ENCODE results near the gene PUSL1.

The PUSL1 gene

GRCh38 chr1:1335792-1336248 lies 27.4 kb downstream of the PUSL1 start:
- Histone ChIP-seq H3K4me3 (ENCODE audit: low read length) (no peak overlapping the region), H3K36me3 (replicated peaks; ENCODE audit: low read depth, low read length) (no peaks in the 10 kb centered on the region), H3K4me2 (ENCODE audit: low read length) (no peak overlapping the region), H3K9me3 (ENCODE audit: insufficient read depth, low read length) (no peaks in the 10 kb centered on the region), H2AFZ (ENCODE audit: low read depth, low read length) (no peak overlapping the region), H3K27ac (ENCODE audit: low read length) (no peak overlapping the region), H3K9ac (ENCODE audit: low read length) (no peak overlapping the region), H4K20me1 (ENCODE audit: insufficient read depth, low read length) (0 out of 2 replicates have a peak, but pooled peaks cover under 1% of the 10 kb centered on the region), H3K27me3 (ENCODE audit: low read depth, low read length) (no peaks in the 10 kb centered on the region), H3K79me2 (ENCODE audit: low read length) (no peaks in the 10 kb centered on the region), H3K4me1 (ENCODE audit: low read length) (no peaks in the 10 kb centered on the region)
- no peak for TF ChIP-seq CTCF (IDR thresholded peaks at IDR 0.05; ENCODE audit: low read depth, low read length)
- no peak for TF ChIP-seq EZH2phosphoT487 (IDR thresholded peaks at IDR 0.05; ENCODE audit: low read depth)

- Histone ChIP-seq H3K4me1 (ENCODE audit: low read length) (no peaks in the 10 kb centered on the region), H3K4me3 (ENCODE audit: low read length) (no peak overlapping the region), H3K27ac (ENCODE audit: low read length) (no peak overlapping the region), H4K20me1 (ENCODE audit: insufficient read depth, low read length) (0 out of 2 replicates have a peak, but pooled peaks cover 7% of the 10 kb centered on the region), H3K9me3 (ENCODE audit: insufficient read depth, low read length) (no peaks in the 10 kb centered on the region), H2AFZ (ENCODE audit: low read depth, low read length) (no peak overlapping the region), H3K9ac (ENCODE audit: low read length) (no peak overlapping the region), H3K4me2 (ENCODE audit: low read length) (no peak overlapping the region), H3K27me3 (ENCODE audit: low read depth, low read length) (no peaks in the 10 kb centered on the region), H3K36me3 (replicated peaks; ENCODE audit: low read depth, low read length) (peaks cover 6% of the 10 kb centered on the region), H3K79me2 (ENCODE audit: low read length) (no peaks in the 10 kb centered on the region)
- TF ChIP-seq EZH2phosphoT487 (IDR thresholded peaks at IDR 0.05; ENCODE audit: low read depth) (no peak), CTCF (IDR thresholded peaks at IDR 0.05; ENCODE audit: low read depth, low read length) (no peak)
Measured at GRCh38 chr1:1336446-1336845, 28.0 kb downstream of the PUSL1 start.

- Histone ChIP-seq H4K20me1 (ENCODE audit: insufficient read depth, low read length) (0 out of 2 replicates have a peak, but pooled peaks cover 7% of the 10 kb centered on the region), H3K9ac (ENCODE audit: low read length) (no peak overlapping the region), H3K4me2 (ENCODE audit: low read length) (no peak overlapping the region), H3K4me3 (ENCODE audit: low read length) (no peak overlapping the region), H3K9me3 (ENCODE audit: insufficient read depth, low read length) (no peaks in the 10 kb centered on the region), H3K36me3 (replicated peaks; ENCODE audit: low read depth, low read length) (peaks cover 12% of the 10 kb centered on the region), H3K27me3 (ENCODE audit: low read depth, low read length) (no peaks in the 10 kb centered on the region), H2AFZ (ENCODE audit: low read depth, low read length) (no peak overlapping the region), H3K4me1 (ENCODE audit: low read length) (no peaks in the 10 kb centered on the region), H3K79me2 (ENCODE audit: low read length) (no peaks in the 10 kb centered on the region), H3K27ac (ENCODE audit: low read length) (no peak overlapping the region)
- no peak for TF ChIP-seq CTCF (IDR thresholded peaks at IDR 0.05; ENCODE audit: low read depth, low read length)
- no peak for TF ChIP-seq EZH2phosphoT487 (IDR thresholded peaks at IDR 0.05; ENCODE audit: low read depth)
Measured at GRCh38 chr1:1336931-1337792, 28.8 kb downstream of the PUSL1 start.

GRCh38 chr1:1337793-1338147 lies 29.4 kb downstream of the PUSL1 start:
- no peak overlapping the region for H2AFZ ChIP-seq (ENCODE audit: low read depth, low read length)
- H3K9ac ChIP-seq (ENCODE audit: low read length): no peak overlapping the region
- no peak overlapping the region for H3K27ac ChIP-seq (ENCODE audit: low read length)
- H3K4me1 ChIP-seq (ENCODE audit: low read length): no peaks in the 10 kb centered on the region
- no peak overlapping the region for H3K4me3 ChIP-seq (ENCODE audit: low read length)
- no peaks in the 10 kb centered on the region for H3K27me3 ChIP-seq (ENCODE audit: low read depth, low read length)
- H3K4me2 ChIP-seq (ENCODE audit: low read length): no peak overlapping the region
- peaks cover 12% of the 10 kb centered on the region for H3K36me3 ChIP-seq (replicated peaks; ENCODE audit: low read depth, low read length)
- TF ChIP-seq CTCF (IDR thresholded peaks at IDR 0.05; ENCODE audit: low read depth, low read length) (no peak), EZH2phosphoT487 (IDR thresholded peaks at IDR 0.05; ENCODE audit: low read depth) (no peak)
- no peaks in the 10 kb centered on the region for H3K79me2 ChIP-seq (ENCODE audit: low read length)
- H4K20me1 ChIP-seq (ENCODE audit: insufficient read depth, low read length): 0 out of 2 replicates have a peak, but pooled peaks cover 7% of the 10 kb centered on the region
- no peaks in the 10 kb centered on the region for H3K9me3 ChIP-seq (ENCODE audit: insufficient read depth, low read length)

Measured in OCI-LY3 (cell line).